ENCODE results near the gene CHD6. TPM values are rescaled to one million over a fixed set of nuclear protein-coding genes. Genes with fewer than 3 reads are reported as not detected.

The CHD6 gene
- total RNA-seq, 4 donors from 2014 or later, result 24.7 to 89.7 (median 36.6) TPM

GRCh38 chr20:41482647-41483552 is 135.3 kb downstream of the CHD6 start:
- 80% methylated on average over 6 of the region's 6 CpGs for WGBS
- H3K4me3 ChIP-seq, result no peak overlapping the region
- H3K36me3 ChIP-seq, result peaks cover 78% of the 10 kb centered on the region
- H3K27me3 ChIP-seq, result no peaks in the 10 kb centered on the region
- H3K27ac ChIP-seq, result no peak overlapping the region
- no peak for DNase-seq (ENCODE audit: low spot score in 2 of 2)
- H3K9me3 ChIP-seq, result no peaks in the 10 kb centered on the region
- no peak for TF ChIP-seq CTCF (IDR thresholded peaks at IDR 0.05)
- no peak for TF ChIP-seq POLR2AphosphoS5 (IDR thresholded peaks at IDR 0.05)
- no peak for TF ChIP-seq EP300 (IDR thresholded peaks at IDR 0.05)
- no peak for TF ChIP-seq POLR2A (IDR thresholded peaks at IDR 0.05)
- H3K4me1 ChIP-seq, result no peaks in the 10 kb centered on the region

- peaks cover 13% of the 10 kb centered on the region for H3K4me1 ChIP-seq
- TF ChIP-seq POLR2AphosphoS5 (IDR thresholded peaks at IDR 0.05), result no peak
- no peak for TF ChIP-seq CTCF (IDR thresholded peaks at IDR 0.05)
- no peak for TF ChIP-seq POLR2A (IDR thresholded peaks at IDR 0.05)
- TF ChIP-seq EP300 (IDR thresholded peaks at IDR 0.05), result no peak
- H3K36me3 ChIP-seq, result peaks cover 56% of the 10 kb centered on the region
- no peak overlapping the region for H3K4me3 ChIP-seq
- H3K9me3 ChIP-seq, result no peaks in the 10 kb centered on the region
- H3K27me3 ChIP-seq, result no peaks in the 10 kb centered on the region
- DNase-seq (ENCODE audit: low spot score in 2 of 2), result no peak
- H3K27ac ChIP-seq, result no peak overlapping the region
- 84% methylated on average over 2 of the region's 2 CpGs for WGBS
Measured at GRCh38 chr20:41480054-41480770, 138.0 kb downstream of the CHD6 start.

- Histone ChIP-seq H3K4me3 (no peak overlapping the region), H3K27ac (no peak overlapping the region), H3K9me3 (no peaks in the 10 kb centered on the region), H3K36me3 (peaks cover 45% of the 10 kb centered on the region), H3K4me1 (peaks cover 17% of the 10 kb centered on the region), H3K27me3 (no peaks in the 10 kb centered on the region)
- no peak for TF ChIP-seq POLR2AphosphoS5 (IDR thresholded peaks at IDR 0.05)
- TF ChIP-seq EP300 (IDR thresholded peaks at IDR 0.05), result no peak
- no peak for TF ChIP-seq POLR2A (IDR thresholded peaks at IDR 0.05)
- TF ChIP-seq CTCF (IDR thresholded peaks at IDR 0.05), result no peak
- DNase-seq (ENCODE audit: low spot score in 2 of 2), result no peak
- 94% methylated on average over 1 of the region's 1 CpG for WGBS
Measured at GRCh38 chr20:41479113-41479512, 139.1 kb downstream of the CHD6 start.

- no peaks in the 10 kb centered on the region for H3K9me3 ChIP-seq
- TF ChIP-seq POLR2AphosphoS5 (IDR thresholded peaks at IDR 0.05) (no peak), CTCF (IDR thresholded peaks at IDR 0.05) (no peak), POLR2A (IDR thresholded peaks at IDR 0.05) (no peak), EP300 (IDR thresholded peaks at IDR 0.05) (no peak)
- H3K4me3 ChIP-seq, result no peak overlapping the region
- no peak for DNase-seq (ENCODE audit: low spot score in 2 of 2)
- peaks cover 17% of the 10 kb centered on the region for H3K4me1 ChIP-seq
- H3K27me3 ChIP-seq, result no peaks in the 10 kb centered on the region
- H3K27ac ChIP-seq, result no peak overlapping the region
- peaks cover 40% of the 10 kb centered on the region for H3K36me3 ChIP-seq
- WGBS, result 96% methylated on average over 1 of the region's 1 CpG
Measured at GRCh38 chr20:41478026-41478425, 140.2 kb downstream of the CHD6 start.

GRCh38 chr20:41476446-41476845 is 141.7 kb downstream of the CHD6 start:
- no peak for TF ChIP-seq POLR2AphosphoS5 (IDR thresholded peaks at IDR 0.05)
- TF ChIP-seq EP300 (IDR thresholded peaks at IDR 0.05), result no peak
- no peak for TF ChIP-seq POLR2A (IDR thresholded peaks at IDR 0.05)
- TF ChIP-seq CTCF (IDR thresholded peaks at IDR 0.05), result no peak
- Histone ChIP-seq H3K9me3 (no peaks in the 10 kb centered on the region), H3K4me1 (peaks cover 17% of the 10 kb centered on the region), H3K27me3 (no peaks in the 10 kb centered on the region), H3K27ac (no peak overlapping the region), H3K4me3 (no peak overlapping the region), H3K36me3 (peaks cover 39% of the 10 kb centered on the region)
- 61% methylated on average over 1 of the region's 1 CpG for WGBS
- no peak for DNase-seq (ENCODE audit: low spot score in 2 of 2)
